Coronary artery (tissue), 2 donors: ENCODE measurements around the gene NEK9.

Experiments used
- DNase-seq: peaks from one replicate; pipeline ENCODE4 v3.0.0-alpha.2; 2017; ENCODE audit warnings: low spot score
- H3K27ac ChIP-seq, 2 donors: fragments of 200-600 bp; sonication (generic); one replicate each; pipeline ENCODE4 v1.5.1; 2016 to 2019
- H3K4me3 ChIP-seq: fragments of 200-600 bp; sonication (generic); 2 replicates; pipeline ENCODE4 v1.5.1; 2016; ENCODE audit warnings: mild to moderate bottlenecking, moderate library complexity
- TF ChIP-seq, protein P1 (sequence below): fragments of 200-600 bp; sonication (generic); IDR thresholded peaks from one replicate; pipeline ENCODE4 v1.5.1; 2019; ENCODE audit warnings: antibody characterized with exemption

NEK9 gene

DNA sequence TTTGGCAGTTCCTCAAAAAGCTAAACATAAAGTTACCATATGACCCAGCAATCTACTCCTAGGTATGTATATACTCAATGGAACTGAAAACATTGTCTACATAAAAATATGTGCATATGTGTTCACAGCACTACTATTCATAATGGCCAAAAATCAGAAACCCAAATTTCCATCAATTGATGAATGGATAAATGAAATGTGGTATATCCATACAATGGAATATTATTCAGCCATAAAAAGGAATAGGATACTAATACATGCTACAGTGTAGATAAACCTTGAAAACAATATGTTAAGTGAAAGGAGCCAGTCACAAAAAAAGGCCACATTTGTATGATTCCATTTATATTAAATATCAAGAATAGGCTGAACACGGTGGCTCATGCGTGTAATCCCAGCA, 66.4 kb downstream of the NEK9 start:
- H3K4me3 ChIP-seq: no peak overlapping the region
- H3K27ac ChIP-seq: no peak overlapping the region
- TF ChIP-seq, protein P1, sequence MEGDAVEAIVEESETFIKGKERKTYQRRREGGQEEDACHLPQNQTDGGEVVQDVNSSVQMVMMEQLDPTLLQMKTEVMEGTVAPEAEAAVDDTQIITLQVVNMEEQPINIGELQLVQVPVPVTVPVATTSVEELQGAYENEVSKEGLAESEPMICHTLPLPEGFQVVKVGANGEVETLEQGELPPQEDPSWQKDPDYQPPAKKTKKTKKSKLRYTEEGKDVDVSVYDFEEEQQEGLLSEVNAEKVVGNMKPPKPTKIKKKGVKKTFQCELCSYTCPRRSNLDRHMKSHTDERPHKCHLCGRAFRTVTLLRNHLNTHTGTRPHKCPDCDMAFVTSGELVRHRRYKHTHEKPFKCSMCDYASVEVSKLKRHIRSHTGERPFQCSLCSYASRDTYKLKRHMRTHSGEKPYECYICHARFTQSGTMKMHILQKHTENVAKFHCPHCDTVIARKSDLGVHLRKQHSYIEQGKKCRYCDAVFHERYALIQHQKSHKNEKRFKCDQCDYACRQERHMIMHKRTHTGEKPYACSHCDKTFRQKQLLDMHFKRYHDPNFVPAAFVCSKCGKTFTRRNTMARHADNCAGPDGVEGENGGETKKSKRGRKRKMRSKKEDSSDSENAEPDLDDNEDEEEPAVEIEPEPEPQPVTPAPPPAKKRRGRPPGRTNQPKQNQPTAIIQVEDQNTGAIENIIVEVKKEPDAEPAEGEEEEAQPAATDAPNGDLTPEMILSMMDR: no peak
- no peak for DNase-seq

GRCh38 chr14:75059642-75060041, 67.2 kb downstream of the NEK9 start:
- TF ChIP-seq, protein P1: no peak
- Histone ChIP-seq H3K4me3 (no peak overlapping the region), H3K27ac (no peak overlapping the region)

DNA sequence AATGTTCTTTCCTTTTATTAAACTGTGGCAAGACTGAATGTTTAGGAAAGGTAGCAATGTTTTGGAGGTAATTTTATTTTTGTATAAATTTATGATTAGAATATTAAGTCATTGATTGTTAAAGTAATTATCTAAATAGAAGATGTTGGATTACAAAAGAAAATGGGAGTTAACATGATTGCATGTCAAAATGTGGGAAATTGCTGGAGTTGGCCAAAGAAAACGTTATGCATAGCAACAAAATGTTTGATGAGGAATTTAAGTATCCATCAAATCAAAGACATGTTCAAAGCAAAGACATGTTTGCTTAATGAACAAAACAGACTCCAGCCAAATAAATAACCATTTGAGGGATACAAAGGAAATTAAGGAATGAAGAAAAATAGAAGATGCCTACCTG, 72.4 kb downstream of the NEK9 start:
- no peak overlapping the region for H3K27ac ChIP-seq
- H3K4me3 ChIP-seq: no peak overlapping the region
- no peak for DNase-seq
- TF ChIP-seq, protein P1: no peak

More at GRCh38 chr14:75059642-75060041, 67.2 kb downstream of the NEK9 start:
- no peak for DNase-seq

- DNase-seq: no peak
- Histone ChIP-seq H3K27ac (no peak overlapping the region), H3K4me3 (no peak overlapping the region)
- TF ChIP-seq, protein P1: no peak
Observed at GRCh38 chr14:75053396-75054291, 73.2 kb downstream of the NEK9 start.

GRCh38 chr14:75051556-75051899, 75.3 kb downstream of the NEK9 start:
- peak overlapping the region; percentile 90 to 91 for H3K27ac ChIP-seq
- DNase-seq: no peak
- peak overlapping the region; percentile 76 for H3K4me3 ChIP-seq
- TF ChIP-seq, protein P1: no peak

DNA sequence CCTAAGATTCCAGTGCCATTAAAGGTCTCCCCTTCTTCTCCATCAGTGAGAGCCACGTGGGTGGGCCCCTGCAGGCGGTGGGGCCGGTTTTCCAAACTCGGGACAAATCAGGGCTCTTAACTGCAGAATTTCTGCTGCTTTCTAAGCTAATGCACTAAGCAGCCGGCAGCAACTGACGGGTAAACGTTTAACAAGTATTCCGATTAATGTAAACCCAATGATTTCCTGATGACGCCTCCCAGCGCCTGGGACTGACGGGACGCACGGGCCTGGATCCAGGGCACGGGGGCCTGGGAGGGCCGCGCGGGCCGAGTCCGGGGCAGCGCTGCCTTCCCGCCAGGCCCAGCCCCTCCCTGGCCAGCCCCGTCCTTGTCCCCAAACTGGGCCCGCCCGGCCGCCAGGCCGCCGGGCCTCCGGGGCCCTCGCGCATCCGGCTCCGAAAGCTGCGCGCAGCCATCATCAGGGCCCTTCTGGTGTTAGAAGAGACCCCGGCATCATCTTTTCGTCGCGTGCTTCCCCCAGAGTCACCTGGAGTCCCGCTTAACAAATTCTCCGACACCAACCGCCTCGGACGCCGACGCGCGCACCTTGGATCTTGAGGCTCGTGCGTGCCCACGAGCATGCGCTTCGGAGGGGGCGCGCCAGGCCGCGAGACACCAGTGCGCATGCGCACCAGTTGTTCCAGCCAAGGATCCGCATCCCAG, 75.8 kb downstream of the NEK9 start, which contains the start of gene MLH3:
Gene MLH3 (minus strand): TSS at position 616 of the 704 bp plus-strand sequence. CDS start 1,812 bp downstream, outside the sequence.
- Histone ChIP-seq H3K4me3 (peak within 1 kb of the TSS; percentile 76), H3K27ac (peak within 1 kb of the TSS; percentile 90 to 91)
- TF ChIP-seq, protein P1: no peak
- DNase-seq: peak; percentile 81
